NCI-H1436 (cell line): Measurements from ENCODE around the gene PPP6R2.

Source experiments
- DNase-seq: peaks from one replicate; lab custom pipeline; 2025; lab: John Stamatoyannopoulos, UW

PPP6R2 gene

GRCh38 chr22:50342651-50343540 is at the start of gene PPP6R2:
Gene PPP6R2 (plus strand): TSS chr22:50343327. CDS start chr22:50393909, 50,582 bp downstream.
- peak; percentile 64 for DNase-seq

GRCh38 chr22:50293441-50294318 is 49.4 kb upstream of the PPP6R2 start:
- DNase-seq = peak; percentile 53

- no peak for DNase-seq
These were observed 48.8 kb upstream of the PPP6R2 start for GRCh38 chr22:50294319-50294656.

- no peak for DNase-seq
These were observed 46.3 kb upstream of the PPP6R2 start for GRCh38 chr22:50296658-50297490.

- DNase-seq = no peak
These were observed 45.4 kb upstream of the PPP6R2 start for GRCh38 chr22:50297510-50298265.

GRCh38 chr22:50298266-50298637 is 44.9 kb upstream of the PPP6R2 start:
- no peak for DNase-seq

DNA sequence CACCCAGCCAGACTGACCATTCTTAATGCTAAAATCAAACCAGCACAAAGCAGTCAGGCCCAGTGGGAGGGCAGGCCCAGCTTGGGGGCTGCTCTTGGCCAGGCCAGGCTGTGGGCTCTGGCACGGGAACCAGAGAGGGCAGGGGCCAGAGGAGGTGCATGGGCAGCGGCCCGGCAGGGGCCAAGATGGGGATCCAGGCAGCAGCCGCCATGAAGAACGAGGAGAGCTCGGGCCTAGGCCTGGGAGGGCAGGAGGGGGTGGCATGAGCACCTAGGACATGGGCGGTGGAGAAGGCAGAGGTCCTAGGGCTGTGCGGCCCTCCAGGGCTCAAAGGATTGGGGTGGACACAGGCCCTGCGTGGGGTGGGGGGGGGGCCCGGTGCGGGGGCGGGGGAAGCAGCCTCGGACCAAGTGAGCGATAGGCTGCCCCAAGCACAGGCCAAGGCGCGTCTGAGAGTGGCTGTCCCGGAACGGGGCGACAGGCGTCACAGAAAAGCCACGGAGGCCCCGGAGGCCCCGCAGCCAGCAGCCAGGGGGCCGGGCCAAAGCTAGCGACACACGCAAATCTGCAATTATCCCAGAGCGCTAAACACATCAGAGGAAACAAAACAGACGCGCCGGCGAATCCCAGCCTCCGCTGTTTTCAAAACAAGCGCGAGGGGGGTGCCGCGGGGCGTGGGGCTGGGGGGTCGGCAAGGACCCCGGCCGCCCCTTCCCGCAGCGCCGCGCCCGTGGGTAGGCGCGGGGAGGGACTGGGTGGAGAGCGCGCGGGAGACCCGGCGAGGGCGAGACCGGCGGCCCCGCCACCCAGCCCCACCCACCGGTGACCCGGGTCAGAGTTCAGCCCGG is 44.0 kb upstream of the PPP6R2 start:
- DNase-seq = no peak

DNA sequence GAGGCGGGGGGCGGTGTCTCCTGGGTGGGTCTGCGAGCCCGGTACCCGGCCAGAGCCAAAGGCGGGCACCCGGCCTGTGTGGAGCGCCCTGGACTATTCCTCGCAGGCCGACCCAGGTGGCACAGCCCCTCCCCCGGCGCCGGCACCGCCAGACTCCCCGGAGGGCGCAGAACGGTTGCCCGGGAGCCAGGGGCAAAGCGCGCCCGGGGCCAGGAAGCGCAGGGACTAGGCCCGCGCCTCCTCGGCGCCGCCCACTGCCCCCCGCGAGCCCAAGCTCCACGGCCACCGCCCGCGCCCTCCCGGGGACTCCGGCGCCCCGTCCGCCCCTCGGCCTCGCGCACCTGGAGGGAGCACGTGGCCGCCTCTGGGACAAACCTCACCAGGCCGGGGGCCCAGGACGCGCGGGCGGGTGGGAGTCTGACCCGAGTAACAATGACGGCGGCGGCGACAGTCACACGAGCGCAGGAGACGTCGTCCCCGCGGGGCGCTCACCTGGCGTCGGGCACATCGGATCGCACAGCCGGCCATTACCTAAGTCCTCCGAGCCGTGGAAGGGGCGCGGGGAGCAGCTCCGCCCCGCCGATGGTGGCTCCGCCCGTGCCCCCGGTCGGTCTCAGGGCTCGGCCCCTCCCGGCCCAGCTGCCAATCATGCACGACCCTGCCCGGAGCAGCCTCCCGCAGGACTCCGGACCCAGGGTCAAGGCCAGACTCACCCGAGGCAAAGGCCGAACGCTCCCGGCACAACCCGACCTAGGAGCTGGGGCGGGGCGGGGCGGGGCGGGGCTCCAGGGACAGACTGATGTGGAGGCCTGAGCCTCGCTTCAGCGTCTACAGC is 43.1 kb upstream of the PPP6R2 start:
- no peak for DNase-seq

DNA sequence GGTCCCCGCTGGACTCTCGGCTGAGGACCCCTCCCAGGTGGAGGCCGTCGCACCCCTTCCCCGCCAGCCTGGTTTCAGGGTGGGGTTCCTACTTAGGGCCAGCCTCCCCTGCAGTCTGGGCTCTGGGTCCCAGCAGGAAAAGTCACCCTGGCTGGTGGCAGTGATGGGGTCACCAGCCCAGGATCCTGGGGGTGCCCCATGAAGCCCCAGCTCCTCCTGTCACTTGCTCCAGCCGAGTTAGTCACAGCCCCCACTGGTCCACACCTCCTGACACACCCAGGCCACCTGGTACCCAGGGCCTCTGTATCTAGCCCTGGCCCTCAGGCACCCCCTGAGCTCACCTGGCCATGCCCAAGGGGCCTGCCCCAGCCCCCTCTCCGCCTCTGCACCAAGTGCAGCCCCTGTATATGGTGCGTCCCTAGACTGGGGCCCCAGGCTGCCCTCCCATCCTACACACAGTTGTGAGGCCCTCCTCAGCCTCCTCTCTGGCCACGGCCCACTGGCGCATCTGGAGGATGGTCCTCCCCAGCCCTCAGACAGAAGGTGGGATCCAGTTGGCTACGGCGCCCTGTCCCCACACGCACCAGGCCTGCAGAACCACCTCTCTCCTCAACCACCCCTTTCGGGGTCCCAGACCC is 42.4 kb upstream of the PPP6R2 start:
- DNase-seq = no peak

DNA sequence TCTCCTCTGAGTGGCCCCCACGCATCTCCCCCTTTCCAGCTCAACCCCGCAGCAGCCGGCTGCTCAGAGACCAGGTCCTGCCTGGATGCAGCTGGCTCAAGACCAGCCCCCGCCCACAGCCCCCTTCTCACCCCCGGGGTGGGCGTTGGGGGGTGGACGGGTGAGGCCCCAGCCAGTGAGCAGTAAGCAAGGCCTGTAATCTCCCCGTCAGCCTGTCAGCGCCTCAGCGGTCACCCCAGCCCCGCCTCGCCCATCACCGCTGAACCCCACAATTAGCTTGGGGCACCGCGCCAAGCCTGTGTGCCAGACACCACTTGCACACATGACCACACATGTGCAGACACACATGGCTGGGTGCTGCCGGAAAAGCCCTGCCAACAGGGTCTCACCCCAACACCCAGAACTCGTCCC is 41.5 kb upstream of the PPP6R2 start:
- DNase-seq = no peak

- no peak for DNase-seq
These were observed 41.0 kb upstream of the PPP6R2 start for GRCh38 chr22:50302041-50302541.

DNA sequence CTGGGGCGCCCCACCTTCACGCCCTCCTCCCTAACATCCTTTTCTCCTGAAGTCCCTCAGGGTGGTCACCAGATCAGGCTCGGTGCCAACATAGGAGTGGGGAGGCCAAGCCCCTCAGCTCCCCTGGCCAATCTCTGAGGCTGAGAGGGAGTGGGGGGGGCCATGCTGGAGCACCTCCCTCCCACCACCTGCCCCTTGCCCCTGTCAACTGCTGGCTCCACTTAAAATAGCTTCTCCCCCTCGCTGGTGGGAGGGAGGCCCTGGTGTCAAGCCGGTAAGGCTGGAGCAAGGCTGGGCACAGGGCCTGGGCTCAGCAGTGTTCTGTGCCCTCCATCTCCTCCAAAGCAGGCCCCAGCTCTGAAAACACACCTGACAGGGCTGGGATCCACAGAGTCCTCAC is 40.6 kb upstream of the PPP6R2 start:
- DNase-seq = no peak

DNA sequence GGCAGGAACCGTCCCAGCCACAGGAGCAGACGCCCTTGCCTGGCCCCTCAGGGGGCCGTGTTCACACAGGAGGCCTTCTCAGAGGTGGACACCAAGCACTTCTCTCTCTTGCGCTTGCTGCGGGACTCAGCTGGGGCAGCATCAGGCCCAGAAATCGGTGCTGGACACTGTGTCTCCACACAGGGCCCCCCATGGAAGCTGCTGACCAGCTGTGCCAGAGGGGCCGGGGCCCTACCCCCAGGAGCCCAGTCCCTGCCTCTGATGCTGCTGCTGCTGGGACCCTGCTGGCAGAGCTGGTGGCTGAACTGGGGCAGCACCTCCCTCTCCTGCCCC is 39.6 kb upstream of the PPP6R2 start:
- DNase-seq = no peak

DNA sequence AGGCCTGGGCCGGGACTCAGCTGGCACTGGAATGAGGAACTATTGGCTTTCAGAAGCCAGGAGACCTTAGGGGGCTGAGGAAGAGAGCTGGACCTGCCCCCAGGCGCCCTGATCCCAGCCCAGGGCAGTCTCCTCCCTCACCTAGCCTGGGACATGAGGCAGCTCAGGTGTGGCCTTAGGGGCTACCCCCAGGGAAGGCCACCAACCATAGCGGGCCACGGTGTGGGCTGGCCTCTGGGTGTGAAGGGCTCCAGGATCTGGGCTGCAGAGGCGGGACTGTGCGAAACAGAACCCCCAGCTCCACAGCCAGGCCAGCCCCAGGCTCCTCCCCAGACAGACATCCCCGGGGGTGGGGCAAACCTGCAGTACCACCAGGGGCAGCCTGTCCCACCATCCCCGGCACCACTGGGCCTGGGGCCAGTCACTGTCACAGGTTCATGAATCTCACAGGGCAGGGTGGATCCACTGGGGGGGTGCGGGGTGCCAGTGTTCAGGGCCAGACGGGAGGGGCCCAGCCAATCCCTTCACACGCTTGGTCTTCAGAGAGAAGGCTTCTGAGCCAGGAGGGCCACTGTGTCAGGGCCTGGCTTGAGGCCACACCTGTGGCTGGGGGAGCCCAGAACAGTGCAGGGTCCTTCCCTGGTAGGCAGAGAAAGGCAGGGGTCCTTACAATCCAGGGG is 39.1 kb upstream of the PPP6R2 start:
- DNase-seq = no peak

DNA sequence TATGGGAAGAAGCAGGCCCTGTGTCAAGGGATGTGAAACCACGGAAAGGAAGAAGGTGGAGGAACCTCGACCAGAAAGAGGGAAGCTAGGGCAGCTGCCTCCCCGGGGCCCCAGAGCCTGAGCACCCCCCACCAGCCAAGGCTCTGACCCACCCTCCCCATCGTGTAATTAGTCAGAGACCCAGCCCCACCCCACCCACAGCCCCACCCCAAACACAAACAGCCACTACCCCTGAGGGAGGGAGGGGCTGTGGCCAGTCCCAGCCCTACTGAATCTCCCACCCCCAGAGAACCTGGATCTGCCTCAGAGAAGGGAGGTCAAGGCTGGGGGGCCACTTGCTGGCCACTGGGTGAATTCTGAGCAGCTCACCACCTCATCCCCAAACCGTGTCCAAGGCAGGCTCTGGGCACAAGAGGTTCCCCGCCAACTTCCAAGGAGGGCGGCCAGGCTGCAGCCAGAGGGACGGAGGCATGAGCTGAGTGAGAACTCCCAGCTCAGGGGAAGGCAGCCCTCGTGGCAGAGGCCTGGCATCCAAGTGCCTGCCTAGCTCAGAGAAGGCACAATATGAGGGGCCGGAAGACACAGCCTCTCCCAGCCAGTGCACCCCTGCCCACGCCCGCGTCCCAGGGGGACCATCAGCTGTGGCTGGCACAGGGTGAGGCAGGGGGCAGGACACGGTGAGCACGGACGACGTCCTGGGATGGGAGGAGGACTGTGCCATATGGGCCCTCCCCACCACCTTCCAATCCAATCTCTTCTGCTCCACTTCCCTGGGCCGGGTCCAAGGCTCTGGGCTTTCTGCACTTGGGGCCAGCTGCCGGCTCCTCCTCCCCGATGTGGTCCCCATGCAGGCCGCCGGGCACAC is 38.4 kb upstream of the PPP6R2 start:
- DNase-seq = no peak

DNA sequence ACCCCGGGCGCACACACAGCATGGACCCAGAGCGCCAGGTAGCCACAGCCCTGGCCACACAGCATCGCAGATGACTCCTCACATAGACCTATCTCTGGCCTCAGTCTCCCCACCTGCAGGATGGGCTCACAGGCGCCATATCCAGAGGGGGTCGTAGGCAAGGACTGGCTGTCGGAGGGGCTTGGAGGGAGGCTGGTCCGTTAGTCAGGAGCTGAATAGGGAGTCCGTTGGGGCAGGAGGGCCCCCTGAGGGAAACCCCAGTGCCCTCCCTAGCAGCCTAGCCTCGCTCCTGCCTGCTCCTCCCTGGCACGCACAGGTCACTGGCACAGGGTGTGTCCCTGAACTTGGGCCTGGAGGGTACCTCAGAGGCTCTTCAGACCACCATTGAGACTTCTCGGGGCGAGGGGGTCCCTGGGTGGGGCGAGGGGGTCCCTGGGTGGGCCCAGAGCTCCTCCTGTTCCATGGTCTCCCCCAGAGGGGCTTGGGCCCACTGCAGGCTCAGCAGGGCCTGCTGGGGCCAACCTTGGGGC is 37.7 kb upstream of the PPP6R2 start:
- DNase-seq = no peak

DNA sequence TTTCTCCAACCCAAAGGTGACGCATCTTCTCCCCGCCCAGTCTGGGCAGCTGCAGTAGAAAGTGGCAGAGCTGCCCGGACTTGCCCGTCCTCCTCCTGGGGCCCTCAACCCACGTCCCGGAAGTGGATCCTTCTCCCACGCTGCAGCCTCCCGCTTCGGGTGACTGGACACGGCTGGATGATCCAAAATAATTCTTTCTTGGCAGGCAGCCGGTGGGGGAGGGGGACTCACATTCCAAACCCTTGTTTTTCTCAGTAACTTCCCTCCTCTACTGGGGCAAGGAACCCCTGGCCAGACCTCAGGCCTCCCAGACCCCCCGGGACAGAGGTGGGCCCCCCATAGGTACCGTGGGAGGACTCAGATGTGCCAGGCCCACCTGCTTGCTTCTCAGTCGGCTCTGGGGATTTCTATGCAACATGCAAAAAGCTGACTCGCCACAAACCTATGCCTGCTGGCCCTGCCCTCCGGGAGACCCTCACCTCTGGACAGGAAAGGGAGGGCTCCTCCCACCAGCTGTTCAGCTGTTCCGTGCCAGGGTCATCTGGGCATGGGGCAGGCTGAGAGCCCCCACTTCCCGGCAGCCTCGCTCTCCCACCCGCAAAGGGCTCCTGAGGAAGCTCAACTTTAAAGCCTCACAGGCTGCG is 37.1 kb upstream of the PPP6R2 start:
- peak; percentile 71 for DNase-seq
